ENCODE measurements around the gene SNX14. TPM values are rescaled to one million over a fixed set of nuclear protein-coding genes. Genes with fewer than 3 reads are reported as not detected.
"Not testable (repeated sequence)": the region's sequence is repeated elsewhere in the genome, so short reads cannot be mapped to it uniquely, and the experiment has no call there.

SNX14 gene
- total RNA-seq, 2 experiments from 2014 or later: 55.6 to 55.9 TPM

DNA sequence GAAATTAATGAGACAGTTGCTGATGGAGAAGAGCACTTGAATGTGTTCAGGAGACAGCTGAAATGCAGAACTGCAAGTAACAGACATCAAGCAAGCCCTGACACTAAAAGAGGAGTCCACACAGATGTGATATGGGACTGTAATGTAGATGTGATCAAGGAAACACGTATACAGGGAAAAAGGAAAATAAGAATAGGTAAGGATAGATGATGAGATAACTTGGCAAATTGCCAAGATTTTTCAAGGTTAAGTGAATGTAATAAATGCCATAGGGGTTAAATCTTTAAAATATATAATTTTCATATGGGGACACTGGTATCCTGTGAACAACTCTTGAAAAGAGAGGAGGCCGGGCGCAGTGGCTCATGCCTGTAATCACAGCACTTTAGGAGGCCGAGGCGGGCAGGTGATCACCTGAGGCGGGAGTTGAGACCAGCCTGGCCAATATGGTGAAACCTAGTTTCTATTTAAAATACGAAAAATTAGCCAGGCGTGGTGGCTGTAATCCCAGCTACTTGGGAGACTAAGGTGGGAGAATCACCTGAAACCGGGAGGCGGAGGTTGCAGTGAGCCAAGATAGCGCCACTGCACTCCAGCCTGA lies 7.2 kb upstream of the SNX14 start:
- ChIA-PET CTCF (no interaction called here), POLR2A (interaction anchor here (0.7 to 1.1 kb wide), 2 partner anchors 8 to 78 kb away, joined by 3 read pairs; no protein-coding TSS in a partner anchor)

- ChIA-PET CTCF (interaction anchor here (1.0 kb wide), 1 partner anchor 49 kb away, joined by 4 read pairs; the partner anchor contains the start of gene SYNCRIP), POLR2A (interaction anchor here (0.6 to 3.7 kb wide), 6 partner anchors 14 to 84 kb away, joined by 3 to 50 read pairs (median 6); partner anchors contain the start of gene SYNCRIP)
Measured at GRCh38 chr6:85594197-85594930, 706 bp upstream of the SNX14 start.

DNA sequence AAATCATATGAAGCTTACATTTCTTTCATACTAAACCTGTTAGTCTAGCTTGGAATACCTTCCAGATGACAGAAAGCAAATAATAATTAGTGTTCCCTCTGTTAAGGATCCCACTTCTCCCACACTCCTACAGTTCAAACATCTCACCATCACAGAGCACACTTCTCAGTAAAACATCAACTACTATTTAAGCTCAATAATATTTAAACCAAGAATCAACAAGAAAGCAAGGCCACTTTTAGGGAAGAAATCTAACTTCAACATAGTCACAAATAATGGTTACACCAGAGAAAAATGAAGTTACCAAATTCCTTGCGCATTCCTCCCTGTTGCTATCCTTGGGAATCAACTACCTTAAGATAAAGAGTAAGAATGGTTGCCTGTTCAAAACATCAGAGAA lies 1.6 kb downstream of the SNX14 start:
- CTCF ChIA-PET: interaction anchor here (1.0 kb wide), 1 partner anchor 53 kb away, joined by 3 read pairs; no protein-coding TSS in a partner anchor
- POLR2A ChIA-PET: interaction anchor here (3.3 to 3.7 kb wide), 2 partner anchors 50 to 86 kb away, joined by 39 to 50 read pairs; partner anchors contain the start of gene SYNCRIP

GRCh38 chr6:85591207-85591606 lies 2.5 kb downstream of the SNX14 start:
- POLR2A ChIA-PET: interaction anchor here (3.7 kb wide), 1 partner anchor 51 kb away, joined by 50 read pairs; the partner anchor contains the start of gene SYNCRIP
- CTCF ChIA-PET: interaction anchor here (1.6 kb wide), 1 partner anchor 9 kb away, joined by 3 read pairs; no protein-coding TSS in a partner anchor

- ChIA-PET POLR2A (no interaction called here), CTCF (no interaction called here)
Measured at GRCh38 chr6:85585741-85586140, 7.9 kb downstream of the SNX14 start.

GRCh38 chr6:85582832-85583231 lies 10.8 kb downstream of the SNX14 start:
- CTCF ChIA-PET: interaction anchor here (1.7 kb wide), 1 partner anchor 8 kb away, joined by 3 read pairs; no protein-coding TSS in a partner anchor
- POLR2A ChIA-PET: not testable (repeated sequence)

DNA sequence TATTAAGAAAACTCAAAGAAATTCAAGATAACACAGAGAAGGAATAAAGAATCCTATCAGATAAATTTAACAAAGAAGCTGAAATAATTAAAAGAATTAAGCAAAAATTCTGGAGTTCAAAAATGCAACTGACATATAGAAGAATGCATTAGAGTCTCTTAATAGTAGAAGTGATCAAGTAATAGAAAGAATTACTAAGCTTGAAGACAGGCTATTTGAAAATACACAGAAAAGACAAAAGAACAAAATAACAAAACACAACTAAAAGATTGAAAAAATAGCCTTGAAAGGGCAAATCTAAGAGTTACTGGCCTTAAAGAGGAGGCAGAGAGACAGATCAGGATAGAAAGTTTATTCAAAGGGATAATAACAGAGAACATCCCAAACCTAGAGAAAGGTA lies 12.1 kb downstream of the SNX14 start:
- CTCF ChIA-PET: interaction anchor here (1.7 kb wide), 1 partner anchor 9 kb away, joined by 3 read pairs; no protein-coding TSS in a partner anchor
- POLR2A ChIA-PET: no interaction called here

GRCh38 chr6:85580878-85581267 lies 12.8 kb downstream of the SNX14 start:
- POLR2A ChIA-PET: interaction anchor here (0.9 kb wide), 1 partner anchor 13 kb away, joined by 3 read pairs; no protein-coding TSS in a partner anchor
- CTCF ChIA-PET: no interaction called here

GRCh38 chr6:85580118-85580877 lies 13.4 kb downstream of the SNX14 start:
- POLR2A ChIA-PET: interaction anchor here (0.9 kb wide), 1 partner anchor 14 kb away, joined by 3 read pairs; no protein-coding TSS in a partner anchor
- CTCF ChIA-PET: no interaction called here

- POLR2A ChIA-PET: no interaction called here
Measured at GRCh38 chr6:85579581-85579980, 14.1 kb downstream of the SNX14 start.

DNA sequence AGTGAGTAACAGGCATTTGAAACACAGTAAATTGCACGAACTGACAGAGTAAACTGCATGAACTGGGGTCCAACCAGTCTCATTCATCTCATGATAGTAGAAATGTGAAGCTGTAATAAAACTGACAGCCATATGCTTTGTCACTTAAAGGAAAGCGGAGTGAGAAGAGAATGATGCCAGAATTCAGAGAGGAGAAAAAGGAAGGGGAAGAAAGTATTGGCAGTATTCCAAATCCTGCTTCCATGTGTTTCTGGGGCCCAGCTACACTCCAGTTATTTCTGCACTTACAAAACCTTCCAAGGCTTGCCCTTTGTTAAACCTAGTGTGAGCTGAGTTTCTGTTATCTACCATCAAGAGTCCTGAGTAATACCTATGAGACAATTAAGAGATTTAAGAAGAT lies 17.2 kb downstream of the SNX14 start:
- ChIA-PET POLR2A (no interaction called here), CTCF (no interaction called here)

More at GRCh38 chr6:85579581-85579980, 14.1 kb downstream of the SNX14 start:
- CTCF ChIA-PET: no interaction called here

DNA sequence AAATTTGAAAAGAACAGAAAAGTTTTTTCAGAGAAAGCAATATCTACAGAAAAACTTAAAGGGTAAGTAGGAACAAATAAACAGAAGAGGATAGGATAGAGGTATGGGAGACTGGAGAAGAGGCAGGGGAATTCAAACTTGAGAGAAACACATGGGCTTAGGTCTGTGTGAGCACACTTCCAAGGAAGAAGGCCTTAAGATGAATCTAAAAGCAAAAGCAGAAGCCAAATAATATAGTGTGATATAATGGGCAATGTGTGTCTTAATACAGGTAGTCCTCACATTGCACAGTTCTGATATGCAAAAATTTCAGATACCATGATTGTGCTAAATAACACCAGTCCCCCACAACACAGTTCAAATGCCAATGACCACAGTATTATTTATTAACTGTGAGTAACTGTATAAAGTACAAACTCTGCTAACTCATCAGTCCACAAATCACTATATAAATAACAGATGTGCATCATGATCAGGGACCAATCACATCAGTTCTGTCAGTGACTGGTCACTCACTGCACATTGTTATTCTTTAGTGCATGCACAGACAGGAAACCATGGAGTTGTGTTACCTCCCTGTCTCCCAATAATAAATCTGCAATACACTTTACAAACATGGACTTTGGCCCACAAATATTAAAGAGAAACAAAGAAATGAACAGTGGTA lies 18.6 kb downstream of the SNX14 start:
- POLR2A ChIA-PET: no interaction called here

GRCh38 chr6:85569323-85569722 lies 24.3 kb downstream of the SNX14 start:
- CTCF ChIA-PET: no interaction called here
- POLR2A ChIA-PET: interaction anchor here (0.7 kb wide), 1 partner anchor 69 kb away, joined by 6 read pairs; no protein-coding TSS in a partner anchor

More for the DNA sequence above, 18.6 kb downstream of the SNX14 start:
- CTCF ChIA-PET: no interaction called here

GRCh38 chr6:85568411-85568810 lies 25.2 kb downstream of the SNX14 start:
- ChIA-PET CTCF (no interaction called here), POLR2A (no interaction called here)

- POLR2A ChIA-PET: no interaction called here
Measured at GRCh38 chr6:85565736-85566135, 27.9 kb downstream of the SNX14 start.

GRCh38 chr6:85564223-85564622 lies 29.4 kb downstream of the SNX14 start:
- CTCF ChIA-PET: interaction anchor here (0.6 kb wide), 1 partner anchor 376 kb away, joined by 3 read pairs; no protein-coding TSS in a partner anchor
- POLR2A ChIA-PET: not testable (repeated sequence)

More at GRCh38 chr6:85565736-85566135, 27.9 kb downstream of the SNX14 start:
- CTCF ChIA-PET: no interaction called here

DNA sequence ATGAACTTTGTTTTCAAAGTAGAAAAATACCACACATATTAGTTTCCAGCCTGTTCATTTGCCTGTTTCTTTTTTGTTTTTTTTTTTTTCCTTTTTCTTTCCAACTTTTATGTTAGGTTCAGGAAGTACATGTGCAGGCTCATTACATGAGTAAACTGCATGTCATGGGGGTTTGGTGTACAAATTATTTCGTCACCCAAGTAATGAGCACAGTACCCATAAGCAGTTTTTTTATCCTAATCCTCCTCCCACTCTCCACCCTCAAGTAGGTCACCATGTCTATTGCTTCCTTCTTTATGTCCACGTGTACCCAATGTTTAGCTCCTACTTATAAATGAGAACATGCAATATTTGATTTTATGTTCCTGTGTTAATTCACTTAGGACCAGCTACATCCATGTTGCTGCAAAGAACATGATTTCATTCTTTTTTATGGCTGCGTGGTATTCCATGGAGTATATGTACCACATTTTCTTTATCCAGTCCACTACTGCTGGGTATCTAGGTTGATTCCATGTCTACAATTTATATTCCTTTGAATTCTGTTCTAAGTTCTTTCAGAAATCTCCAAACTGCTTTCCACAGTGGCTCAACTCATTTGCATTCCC lies 31.8 kb downstream of the SNX14 start:
- POLR2A ChIA-PET: no interaction called here
- CTCF ChIA-PET: no interaction called here

GRCh38 chr6:85556992-85557668 lies 36.5 kb downstream of the SNX14 start:
- CTCF ChIA-PET: no interaction called here
- POLR2A ChIA-PET: no interaction called here
